Keratinocyte (primary cell): Measurements from ENCODE around the gene MRPS22. TPM values are rescaled to one million over a fixed set of nuclear protein-coding genes. Genes with fewer than 3 reads are reported as not detected.

Experiments used
- DNase-seq: peaks from one replicate; pipeline ENCODE4 v3.0.0-alpha.2; 2011; ENCODE audit warnings: low read depth, missing footprints, low spot score
- FAIRE-seq: peaks from 2 replicates; lab custom pipeline; 2011; peaks lifted over from hg19 to GRCh38; lab: Jason Lieb, UNC
- H2AFZ ChIP-seq: 2 replicates; pipeline ENCODE4 v1.6.0; 2012; ENCODE audit warnings: low read length, control low read depth, inconsistent platforms; ENCODE audit not compliant: control insufficient read depth
- H3K27ac ChIP-seq: 2 replicates; pipeline ENCODE4 v1.5.1; 2011; ENCODE audit warnings: low read length; ENCODE audit not compliant: control insufficient read depth, insufficient read depth
- H3K27me3 ChIP-seq: 3 replicates; pipeline ENCODE4 v1.6.0; 2011; ENCODE audit warnings: low read length; ENCODE audit not compliant: control insufficient read depth, insufficient read depth; ENCODE audit errors: extremely low read depth
- H3K36me3 ChIP-seq, 2 experiments: 2 replicates in 1 of 2; 3 replicates in 1 of 2; pipeline ENCODE4 v1.5.1; 2011; ENCODE audit warnings: low read length in 2 of 2, mild to moderate bottlenecking in 1 of 2; ENCODE audit not compliant: control insufficient read depth in 2 of 2, insufficient read depth in 2 of 2; ENCODE audit errors: extremely low read depth in 1 of 2
- H3K4me1 ChIP-seq: 3 replicates; pipeline ENCODE4 v1.5.1; 2011; ENCODE audit warnings: low read length; ENCODE audit not compliant: control insufficient read depth, insufficient read depth; ENCODE audit errors: extremely low read depth
- H3K4me2 ChIP-seq: 3 replicates; pipeline ENCODE4 v1.6.0; 2011; ENCODE audit warnings: low read depth, low read length; ENCODE audit not compliant: control insufficient read depth, insufficient read depth; ENCODE audit errors: extremely low read depth
- H3K4me3 ChIP-seq, 3 experiments: fragments of 200-600 bp in 1 of 3; sonication (generic) in 1 of 3; 2 replicates in 2 of 3; 3 replicates in 1 of 3; pipeline ENCODE4 v1.5.1; 2011 to 2016; ENCODE audit warnings: low read length in 3 of 3, mild to moderate bottlenecking in 3 of 3, control low read depth in 2 of 3, inconsistent platforms in 1 of 3, low read depth in 1 of 3, mixed read lengths in 1 of 3, mixed run types in 1 of 3, moderate library complexity in 1 of 3; ENCODE audit not compliant: control insufficient read depth in 2 of 3, insufficient read depth in 2 of 3; ENCODE audit errors: extremely low read depth in 1 of 3
- H3K79me2 ChIP-seq: 2 replicates; pipeline ENCODE4 v1.6.0; 2012; ENCODE audit warnings: low read length; ENCODE audit not compliant: control insufficient read depth, insufficient read depth
- H3K9ac ChIP-seq: 3 replicates; pipeline ENCODE4 v1.6.0; 2011; ENCODE audit warnings: low read length; ENCODE audit not compliant: control insufficient read depth, insufficient read depth; ENCODE audit errors: extremely low read depth
- H3K9me1 ChIP-seq: 3 replicates; pipeline ENCODE4 v1.6.0; 2011; ENCODE audit warnings: low read length; ENCODE audit not compliant: control insufficient read depth, insufficient read depth; ENCODE audit errors: extremely low read depth
- H3K9me3 ChIP-seq: 2 replicates; pipeline ENCODE4 v1.5.1; 2012; ENCODE audit warnings: low read depth, low read length; ENCODE audit not compliant: control insufficient read depth
- H4K20me1 ChIP-seq: 3 replicates; pipeline ENCODE4 v1.6.0; 2011; ENCODE audit warnings: low read length; ENCODE audit not compliant: control insufficient read depth, insufficient read depth; ENCODE audit errors: extremely low read depth
- EZH2 ChIP-seq: IDR thresholded peaks from one replicate; pipeline ENCODE4 v1.6.1; 2012; ENCODE audit warnings: inconsistent platforms, mild to moderate bottlenecking, low read length, moderate library complexity
- dilution Hi-C: fragments of 300-500 bp; cut with MboI; formaldehyde crosslinking; loops from one replicate; pipeline ENCODE4 v1.7.0; 2020; ENCODE audit warnings: low sequenced_read_pairs; ENCODE audit not compliant: extremely low pct_ligation_motif_present
- polyA plus RNA-seq, 5 experiments: library from polyadenylated mRNA; depleted of rRNA in 3 of 5; stranded (reverse) in 3 of 5; stranded (forward) in 1 of 5; unstranded in 1 of 5; fragments of >200 nt; gene quantifications; 1 replicate in 1 of 5; 2 replicates in 3 of 5; 3 replicates in 1 of 5; pipeline versions ENCODE4 v1.2.1 to v1.2.3, GENCODE V29; 2011 to 2012; ENCODE audit warnings: missing spikeins in 2 of 5, low read depth in 1 of 5, low replicate concordance in 1 of 5
- TF ChIP-seq, protein P1 (sequence below), 3 experiments: IDR thresholded peaks in 1 of 3; conservative IDR thresholded peaks in 1 of 3; optimal IDR thresholded peaks in 1 of 3; 2 replicates in 2 of 3; 3 replicates in 1 of 3; pipeline versions ENCODE3 to v1.5.1; 2011; ENCODE audit warnings: low read length in 3 of 3, mild to moderate bottlenecking in 3 of 3, moderate library complexity in 2 of 3, control low read depth in 1 of 3, inconsistent platforms in 1 of 3; ENCODE audit not compliant: insufficient read depth in 2 of 3; ENCODE audit errors: extremely low read depth in 1 of 3

The MRPS22 gene
- polyA plus RNA-seq, 1 donor (not counting 4 experiments of a cell fraction or from before 2014, with no cell fraction given) = 91.9 TPM

DNA sequence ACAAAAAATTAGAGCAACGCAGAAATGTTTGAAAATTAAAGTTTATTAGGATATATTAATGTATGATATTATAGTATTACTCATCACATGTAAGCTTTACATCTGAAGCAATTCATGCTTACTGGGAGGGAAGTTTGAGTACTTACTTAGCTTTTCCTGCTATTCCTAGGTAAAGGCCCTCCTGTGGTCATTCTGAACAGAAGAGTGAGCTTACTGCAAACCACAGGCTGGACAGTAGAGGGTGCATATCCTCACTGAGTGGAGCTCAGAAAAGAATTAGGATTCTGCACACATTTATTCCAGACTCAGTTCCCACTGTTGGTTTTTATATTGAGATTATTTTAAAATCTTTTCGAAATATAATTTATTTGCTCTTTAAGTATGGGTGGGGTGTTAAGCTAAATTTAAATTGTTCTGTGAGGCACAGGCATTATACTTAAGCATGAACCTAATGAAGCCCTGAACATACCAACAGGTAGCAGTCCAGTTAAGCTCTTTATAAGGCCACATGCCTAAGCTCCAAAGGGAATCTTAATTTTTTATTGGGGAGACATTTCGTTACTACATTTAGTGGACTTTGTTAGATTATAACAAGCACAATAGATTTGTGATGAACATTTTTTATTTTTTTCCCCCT lies 10.2 kb downstream of the MRPS22 start:
- H3K27ac ChIP-seq = no peak overlapping the region
- no peak for DNase-seq
- H3K9me3 ChIP-seq = no peaks in the 10 kb centered on the region
- no peaks in the 10 kb centered on the region for H3K27me3 ChIP-seq
- dilution Hi-C loops = no loop called here
- H3K79me2 ChIP-seq = no peaks in the 10 kb centered on the region
- H3K4me2 ChIP-seq = no peak overlapping the region
- TF ChIP-seq, protein P1, sequence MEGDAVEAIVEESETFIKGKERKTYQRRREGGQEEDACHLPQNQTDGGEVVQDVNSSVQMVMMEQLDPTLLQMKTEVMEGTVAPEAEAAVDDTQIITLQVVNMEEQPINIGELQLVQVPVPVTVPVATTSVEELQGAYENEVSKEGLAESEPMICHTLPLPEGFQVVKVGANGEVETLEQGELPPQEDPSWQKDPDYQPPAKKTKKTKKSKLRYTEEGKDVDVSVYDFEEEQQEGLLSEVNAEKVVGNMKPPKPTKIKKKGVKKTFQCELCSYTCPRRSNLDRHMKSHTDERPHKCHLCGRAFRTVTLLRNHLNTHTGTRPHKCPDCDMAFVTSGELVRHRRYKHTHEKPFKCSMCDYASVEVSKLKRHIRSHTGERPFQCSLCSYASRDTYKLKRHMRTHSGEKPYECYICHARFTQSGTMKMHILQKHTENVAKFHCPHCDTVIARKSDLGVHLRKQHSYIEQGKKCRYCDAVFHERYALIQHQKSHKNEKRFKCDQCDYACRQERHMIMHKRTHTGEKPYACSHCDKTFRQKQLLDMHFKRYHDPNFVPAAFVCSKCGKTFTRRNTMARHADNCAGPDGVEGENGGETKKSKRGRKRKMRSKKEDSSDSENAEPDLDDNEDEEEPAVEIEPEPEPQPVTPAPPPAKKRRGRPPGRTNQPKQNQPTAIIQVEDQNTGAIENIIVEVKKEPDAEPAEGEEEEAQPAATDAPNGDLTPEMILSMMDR (optimal IDR thresholded peaks at IDR 0.05 in 1 of 3, IDR thresholded peaks at IDR 0.05 in 1 of 3, conservative IDR thresholded peaks at IDR 0.05 in 1 of 3; ENCODE audit: extremely low read depth in 1 of 3, insufficient read depth in 2 of 3, low read length in 3 of 3) = peak; percentile 62 to 80 (median 71)
- no peak for TF ChIP-seq EZH2
- no peaks in the 10 kb centered on the region for H3K4me1 ChIP-seq
- no peak overlapping the region for H3K9ac ChIP-seq
- H2AFZ ChIP-seq = no peak overlapping the region
- H3K4me3 ChIP-seq = no peak overlapping the region
- H4K20me1 ChIP-seq = no peaks in the 10 kb centered on the region
- FAIRE-seq = no peak
- no peaks in the 10 kb centered on the region for H3K9me1 ChIP-seq
- peaks cover 35 to 43% of the 10 kb centered on the region in 2 experiments for H3K36me3 ChIP-seq

DNA sequence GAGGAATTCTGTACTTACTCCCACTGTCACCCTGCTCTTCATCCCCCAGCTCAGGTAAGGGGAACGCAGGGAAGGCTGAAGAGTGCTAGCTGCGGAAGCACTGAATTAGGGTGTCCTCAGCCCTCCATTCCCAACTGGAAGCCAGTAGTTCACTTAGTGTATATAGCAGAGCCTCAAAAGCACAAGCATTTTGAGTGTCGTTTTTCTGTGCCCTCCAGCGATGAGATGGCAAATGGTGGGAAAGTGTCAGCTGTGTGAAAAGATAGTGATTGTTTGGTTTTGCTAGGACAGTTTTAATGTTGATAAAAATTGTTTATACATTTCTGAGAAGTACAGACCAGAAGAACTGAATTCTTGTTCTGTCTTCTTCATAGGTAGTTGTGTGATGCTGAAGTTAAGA lies 10.8 kb downstream of the MRPS22 start:
- no peaks in the 10 kb centered on the region for H3K9me3 ChIP-seq
- H3K9me1 ChIP-seq = no peaks in the 10 kb centered on the region
- H2AFZ ChIP-seq = no peak overlapping the region
- no peak for FAIRE-seq
- no peak overlapping the region for H3K4me3 ChIP-seq
- no peak overlapping the region for H3K4me2 ChIP-seq
- H3K27me3 ChIP-seq = no peaks in the 10 kb centered on the region
- H3K27ac ChIP-seq = no peak overlapping the region
- no peak for TF ChIP-seq EZH2
- TF ChIP-seq, protein P1 (optimal IDR thresholded peaks at IDR 0.05 in 1 of 3, IDR thresholded peaks at IDR 0.05 in 1 of 3, conservative IDR thresholded peaks at IDR 0.05 in 1 of 3; ENCODE audit: extremely low read depth in 1 of 3, insufficient read depth in 2 of 3, low read length in 3 of 3) = no peak
- H3K79me2 ChIP-seq = no peaks in the 10 kb centered on the region
- peaks cover 36 to 42% of the 10 kb centered on the region in 2 experiments for H3K36me3 ChIP-seq
- dilution Hi-C loops = no loop called here
- no peaks in the 10 kb centered on the region for H3K4me1 ChIP-seq
- no peak overlapping the region for H3K9ac ChIP-seq
- no peak for DNase-seq
- no peaks in the 10 kb centered on the region for H4K20me1 ChIP-seq
